Vein endothelial cell (primary cell): ENCODE data around the gene LRP1-AS. TPM values are rescaled to one million over a fixed set of nuclear protein-coding genes. Genes with fewer than 3 reads are reported as not detected.

Source experiments
- small RNA-seq: library from RNA; depleted of rRNA; stranded (forward); fragments of <200 nt; gene quantifications from one replicate; pipeline ENCODE3, GENCODE V24; 2012
- total RNA-seq: library from RNA; depleted of rRNA; stranded (reverse); fragments of >200 nt; gene quantifications from 2 replicates; pipeline ENCODE4 v1.2.3, GENCODE V29; 2012

LRP1-AS gene
- total RNA-seq, result not detected in 2 replicates

GRCh38 chr12:57146961-57147944, at the start of gene LRP1-AS:
Gene LRP1-AS, minus strand, starts transcription at chr12:57147619.

DNA sequence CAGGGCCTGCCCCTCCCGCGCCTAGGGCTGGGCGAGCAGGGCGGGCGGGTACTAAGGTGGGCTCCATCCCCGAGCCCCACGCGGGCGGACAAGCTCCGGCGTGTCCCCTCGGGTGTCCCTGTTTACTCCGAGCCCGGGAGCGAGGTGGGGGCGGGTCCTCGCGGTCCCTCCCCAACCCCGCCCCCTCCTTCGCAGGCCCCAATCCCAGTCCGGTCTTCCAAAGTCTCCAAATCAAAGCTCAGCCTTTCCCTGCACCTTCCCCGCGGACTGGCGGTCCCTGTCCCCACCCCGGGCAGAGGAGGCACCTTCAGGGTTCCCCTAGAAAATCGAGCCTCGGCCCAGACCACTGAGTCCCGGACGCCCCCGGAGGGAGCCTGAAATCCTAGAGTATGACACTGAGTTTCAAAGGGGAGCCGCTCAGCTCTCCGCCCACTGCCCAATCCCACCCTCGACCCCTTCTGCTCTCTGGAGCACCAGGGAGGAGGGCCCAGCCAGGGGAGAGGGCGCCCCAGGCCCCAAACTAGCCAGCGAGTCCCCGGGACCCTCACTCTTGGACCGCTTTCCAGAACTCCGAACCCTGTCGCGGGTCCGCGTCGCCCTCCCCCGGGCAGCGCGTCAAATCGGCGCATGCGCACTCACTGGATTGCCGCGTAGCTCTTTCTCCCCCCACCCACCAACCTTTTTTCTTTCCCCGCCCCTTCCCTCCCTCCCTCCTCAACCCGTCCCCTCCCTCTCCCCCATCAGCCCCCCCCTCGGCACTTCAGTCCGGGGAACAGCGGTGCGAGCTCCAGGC, 19.5 kb downstream of the LRP1-AS start, which contains the start of gene LRP1:
Gene LRP1 (plus strand): TSS at position 758 of the 793 bp plus-strand sequence. CDS start 482 bp downstream, outside the sequence.

DNA sequence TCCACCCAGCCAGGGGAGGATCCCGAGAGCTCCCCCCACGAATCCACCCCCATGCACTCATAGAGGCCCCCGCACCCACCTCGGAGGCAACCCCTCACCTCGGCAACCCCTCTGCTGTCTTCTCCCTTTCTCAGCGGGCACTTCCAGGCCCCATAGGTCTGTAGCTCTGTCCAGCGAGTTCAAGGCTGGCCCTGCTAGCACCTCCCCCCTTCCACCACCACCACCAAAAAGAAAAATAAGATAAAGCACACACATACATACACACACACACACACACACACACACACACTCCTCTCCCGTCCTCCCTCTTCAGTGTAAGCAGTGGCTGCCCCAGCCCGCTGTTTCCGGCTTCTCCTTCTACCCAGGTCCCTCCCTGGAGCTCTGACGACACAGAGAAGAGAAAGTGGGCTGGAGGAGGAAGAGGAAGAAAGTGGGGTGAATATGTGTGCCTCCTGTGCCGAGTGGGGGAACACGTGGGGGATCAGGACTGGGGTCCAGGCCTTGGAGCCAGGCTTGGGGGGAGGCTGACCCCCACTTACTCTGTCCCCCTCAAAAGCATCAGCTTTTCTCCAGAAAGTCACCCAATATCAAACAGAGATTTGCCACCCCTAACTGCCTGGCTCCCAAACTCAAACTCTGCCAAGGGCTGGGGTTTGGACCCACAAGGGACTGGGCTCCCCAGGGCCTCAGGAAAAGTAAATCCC, 36.2 kb downstream of the LRP1-AS start, which contains the start of gene STAT6:
Gene STAT6 (minus strand): TSS at position 332 of the 704 bp plus-strand sequence. CDS start 3,084 bp downstream, outside the sequence.

Small RNA genes within 50 kb of the gene (small RNA-seq; reads per million reads assigned to genes)
- 0.13 reads per million for gene MIR1228

Other genes starting within 250 kb of the LRP1-AS start
- gene SDR9C7, start 213.2 kb downstream of the LRP1-AS start, total RNA-seq, result not detected in 2 replicates
- gene RDH16, start 190.0 kb downstream of the LRP1-AS start, total RNA-seq, result under 0.01 TPM in 1 of 2 replicates, not detected in the other
- 11.5 and 12.1 TPM in 2 replicates for gene ZBTB39, start 141.1 kb downstream of the LRP1-AS start, total RNA-seq
- gene TAC3, start 131.1 kb downstream of the LRP1-AS start, total RNA-seq, result not detected in 2 replicates
- gene MYO1A, start 97.5 kb downstream of the LRP1-AS start, total RNA-seq, result under 0.01 TPM in 1 of 2 replicates, not detected in the other
- 5.9 and 10.7 TPM in 2 replicates for gene NEMP1, start 68.8 kb downstream of the LRP1-AS start, total RNA-seq
- gene NAB2, start 58.5 kb downstream of the LRP1-AS start, total RNA-seq, result 12.0 and 18.9 TPM in 2 replicates
- gene STAT6, start 36.3 kb downstream of the LRP1-AS start, total RNA-seq, result 96.0 and 100 TPM in 2 replicates
- gene LRP1, start 19.1 kb downstream of the LRP1-AS start, total RNA-seq, result 1.6 and 4.6 TPM in 2 replicates
- 0.19 TPM in 1 of 2 replicates, not detected in the other for gene NXPH4, start 69.2 kb upstream of the LRP1-AS start, total RNA-seq
- 197 and 216 TPM in 2 replicates for gene SHMT2, start 82.1 kb upstream of the LRP1-AS start, total RNA-seq
- 0.65 TPM in 1 of 2 replicates, not detected in the other for gene STAC3, start 103.6 kb upstream of the LRP1-AS start, total RNA-seq